Calu3 (cell line): ENCODE measurements around the gene C11orf91. TPM values are rescaled to one million over a fixed set of nuclear protein-coding genes. Genes with fewer than 3 reads are reported as not detected.

Source experiments
- BruUV-seq: library from RNA; stranded (reverse); fragments of 400-500 nt; replicated peaks from 2 replicates; lab custom pipeline; 2021; lab: Mats Ljungman, UMichigan
- CTCF ChIA-PET: fragments of 300-600 bp; sonication (Branson Sonifier 250); formaldehyde crosslinking; loops from one replicate; lab custom pipeline; 2022; ENCODE audit warnings: antibody characterized with exemption; lab: Charles Lee
- DNase-seq: peaks from one replicate; pipeline ENCODE4 v3.0.0; 2022
- H3K27ac Mint-ChIP-seq: one replicate; pipeline ENCODE4 v1.8.0; 2022; ENCODE audit warnings: mixed read lengths; ENCODE audit not compliant: unreplicated experiment
- H3K27me3 Mint-ChIP-seq: one replicate; pipeline ENCODE4 v1.8.0; 2022; ENCODE audit warnings: mixed read lengths; ENCODE audit not compliant: unreplicated experiment
- H3K36me3 Mint-ChIP-seq: one replicate; pipeline ENCODE4 v1.8.0; 2022; ENCODE audit warnings: mild to moderate bottlenecking, moderate library complexity, mixed read lengths; ENCODE audit not compliant: insufficient read depth, unreplicated experiment
- H3K4me1 Mint-ChIP-seq: one replicate; pipeline ENCODE4 v1.8.0; 2022; ENCODE audit warnings: mild to moderate bottlenecking, low read depth, mixed read lengths; ENCODE audit not compliant: unreplicated experiment
- H3K4me3 Mint-ChIP-seq: one replicate; pipeline ENCODE4 v1.8.0; 2022; ENCODE audit warnings: mild to moderate bottlenecking, low read depth, moderate library complexity, mixed read lengths; ENCODE audit not compliant: unreplicated experiment
- H3K9me3 Mint-ChIP-seq: one replicate; pipeline ENCODE4 v1.8.0; 2022; ENCODE audit warnings: low read depth, mixed read lengths; ENCODE audit not compliant: unreplicated experiment
- CTCF ChIP-seq: fragments of 200-600 bp; IDR thresholded peaks from one replicate; pipeline ENCODE4 v1.8.0; 2022; ENCODE audit warnings: antibody characterized with exemption; ENCODE audit not compliant: unreplicated experiment
- intact Hi-C: fragments of 100-400 bp; cut with micrococcal nuclease; formaldehyde crosslinking; loops from one replicate; pipeline ENCODE4 v1.10.0; 2022; ENCODE audit not compliant: unreplicated experiment
- total RNA-seq: library from RNA; stranded (reverse); gene quantifications from 2 replicates; pipeline ENCODE4 v1.2.3, GENCODE V29; 2022

The C11orf91 gene
- total RNA-seq, 1 experiment from 2014 or later: 5.8 TPM

- intact Hi-C loops: no loop called here
- TF ChIP-seq CTCF: no peak
- no peak for DNase-seq
- H3K4me3 Mint-ChIP-seq: peak overlapping the region; percentile 24
- peaks cover 93% of the 10 kb centered on the region for H3K4me1 Mint-ChIP-seq
- H3K27me3 Mint-ChIP-seq: no peaks in the 10 kb centered on the region
- BruUV-seq: no TSS peak
- CTCF ChIA-PET: interaction anchor here (0.6 to 5.6 kb wide), 3 partner anchors 13 to 252 kb away, joined by 3 to 54 read pairs (median 3); no protein-coding TSS in a partner anchor
- peaks cover 96% of the 10 kb centered on the region for H3K36me3 Mint-ChIP-seq
- no peaks in the 10 kb centered on the region for H3K9me3 Mint-ChIP-seq
- peak overlapping the region; percentile 94 for H3K27ac Mint-ChIP-seq
These were observed 3.8 kb upstream of the C11orf91 start for GRCh38 chr11:33704240-33705002.

DNA sequence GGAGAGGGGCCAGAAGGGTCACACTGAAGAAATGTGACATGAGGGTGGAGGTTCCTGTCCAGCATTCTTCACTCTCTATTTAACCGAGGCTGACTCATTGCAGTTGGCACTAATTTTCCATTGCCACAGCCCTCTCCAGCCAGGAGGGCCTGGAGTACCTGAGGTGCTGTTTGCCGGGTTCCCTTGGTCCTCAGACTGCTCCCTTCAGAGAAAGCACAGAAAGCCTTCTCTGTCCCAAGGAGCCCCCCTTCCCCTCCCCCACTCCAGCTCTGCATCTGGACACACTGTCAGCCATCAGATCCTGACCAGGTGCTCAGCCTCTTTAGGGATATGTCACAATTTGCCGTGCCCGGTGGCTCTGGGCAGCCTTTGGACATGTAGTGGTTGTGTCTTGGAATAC, 3.2 kb upstream of the C11orf91 start:
- Mint-ChIP-seq H3K27ac (peak overlapping the region; percentile 94), H3K4me3 (peak overlapping the region; percentile 24), H3K9me3 (no peaks in the 10 kb centered on the region), H3K27me3 (no peaks in the 10 kb centered on the region), H3K36me3 (peaks cover 92% of the 10 kb centered on the region), H3K4me1 (peaks cover 90% of the 10 kb centered on the region)
- intact Hi-C loops: no loop called here
- CTCF ChIA-PET: interaction anchor here (0.6 to 5.6 kb wide), 2 partner anchors 13 to 251 kb away, joined by 3 to 54 read pairs; no protein-coding TSS in a partner anchor
- BruUV-seq: no TSS peak
- DNase-seq: peak; percentile 75
- TF ChIP-seq CTCF: no peak

GRCh38 chr11:33703234-33703633, 2.6 kb upstream of the C11orf91 start:
- Mint-ChIP-seq H3K9me3 (no peaks in the 10 kb centered on the region), H3K36me3 (peaks cover 90% of the 10 kb centered on the region), H3K4me3 (peak overlapping the region; percentile 24), H3K4me1 (peaks cover 86% of the 10 kb centered on the region), H3K27ac (peak overlapping the region; percentile 94), H3K27me3 (no peaks in the 10 kb centered on the region)
- intact Hi-C loops: no loop called here
- no peak for TF ChIP-seq CTCF
- CTCF ChIA-PET: interaction anchor here (5.6 kb wide), 1 partner anchor 12 kb away, joined by 54 read pairs; no protein-coding TSS in a partner anchor
- BruUV-seq: no TSS peak
- DNase-seq: no peak

- CTCF ChIA-PET: interaction anchor here (1.2 to 5.6 kb wide), 5 partner anchors 11 to 41 kb away, joined by 3 to 54 read pairs (median 7); no protein-coding TSS in a partner anchor
- intact Hi-C loops: no loop called here
- H3K4me1 Mint-ChIP-seq: peaks cover 88% of the 10 kb centered on the region
- no peaks in the 10 kb centered on the region for H3K27me3 Mint-ChIP-seq
- peaks cover 90% of the 10 kb centered on the region for H3K36me3 Mint-ChIP-seq
- DNase-seq: peak; percentile 57
- TF ChIP-seq CTCF: no peak
- H3K9me3 Mint-ChIP-seq: no peaks in the 10 kb centered on the region
- H3K4me3 Mint-ChIP-seq: peak overlapping the region; percentile 70
- BruUV-seq: TSS peak; percentile 94
- peak overlapping the region; percentile 94 for H3K27ac Mint-ChIP-seq
These were observed 940 bp upstream of the C11orf91 start for GRCh38 chr11:33701302-33702230.
